GM12864 (cell line): ENCODE measurements around the gene TSC22D1.

Experiments
- DNase-seq: peaks from one replicate; pipeline ENCODE4 v3.0.0-alpha.2; 2011; ENCODE audit warnings: low read depth
- H3K4me3 ChIP-seq: 2 replicates; pipeline ENCODE4 v1.5.1; 2011; ENCODE audit warnings: mild to moderate bottlenecking, low read depth, low read length, control low read depth
- TF ChIP-seq, protein P1 (sequence below): IDR thresholded peaks from 2 replicates; pipeline ENCODE4 v1.5.1; 2011; ENCODE audit warnings: low read depth, mild to moderate bottlenecking, moderate library complexity, low read length, control low read depth, inconsistent platforms; ENCODE audit errors: missing control alignments

Gene TSC22D1

DNA sequence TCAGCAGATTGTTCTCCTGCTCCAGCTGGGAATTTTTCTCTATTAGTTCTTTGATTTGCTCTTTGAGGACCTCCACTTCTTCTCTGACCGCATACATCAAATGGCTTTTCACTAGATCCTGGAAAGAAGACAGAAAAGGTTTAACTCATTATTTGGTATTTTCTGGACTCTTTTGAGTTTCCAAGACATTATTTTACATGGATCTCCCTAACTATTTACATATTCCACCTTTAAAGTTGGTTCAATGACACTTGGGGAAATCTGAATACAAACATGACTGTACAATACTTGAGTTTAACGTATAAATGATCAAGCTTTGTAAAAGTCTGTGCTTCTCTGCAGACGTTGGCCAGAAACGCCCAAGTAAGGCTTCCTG lies 141.4 kb downstream of the TSC22D1 start:
- no peak for DNase-seq
- TF ChIP-seq, protein P1, sequence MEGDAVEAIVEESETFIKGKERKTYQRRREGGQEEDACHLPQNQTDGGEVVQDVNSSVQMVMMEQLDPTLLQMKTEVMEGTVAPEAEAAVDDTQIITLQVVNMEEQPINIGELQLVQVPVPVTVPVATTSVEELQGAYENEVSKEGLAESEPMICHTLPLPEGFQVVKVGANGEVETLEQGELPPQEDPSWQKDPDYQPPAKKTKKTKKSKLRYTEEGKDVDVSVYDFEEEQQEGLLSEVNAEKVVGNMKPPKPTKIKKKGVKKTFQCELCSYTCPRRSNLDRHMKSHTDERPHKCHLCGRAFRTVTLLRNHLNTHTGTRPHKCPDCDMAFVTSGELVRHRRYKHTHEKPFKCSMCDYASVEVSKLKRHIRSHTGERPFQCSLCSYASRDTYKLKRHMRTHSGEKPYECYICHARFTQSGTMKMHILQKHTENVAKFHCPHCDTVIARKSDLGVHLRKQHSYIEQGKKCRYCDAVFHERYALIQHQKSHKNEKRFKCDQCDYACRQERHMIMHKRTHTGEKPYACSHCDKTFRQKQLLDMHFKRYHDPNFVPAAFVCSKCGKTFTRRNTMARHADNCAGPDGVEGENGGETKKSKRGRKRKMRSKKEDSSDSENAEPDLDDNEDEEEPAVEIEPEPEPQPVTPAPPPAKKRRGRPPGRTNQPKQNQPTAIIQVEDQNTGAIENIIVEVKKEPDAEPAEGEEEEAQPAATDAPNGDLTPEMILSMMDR: no peak
- H3K4me3 ChIP-seq: no peak overlapping the region

DNA sequence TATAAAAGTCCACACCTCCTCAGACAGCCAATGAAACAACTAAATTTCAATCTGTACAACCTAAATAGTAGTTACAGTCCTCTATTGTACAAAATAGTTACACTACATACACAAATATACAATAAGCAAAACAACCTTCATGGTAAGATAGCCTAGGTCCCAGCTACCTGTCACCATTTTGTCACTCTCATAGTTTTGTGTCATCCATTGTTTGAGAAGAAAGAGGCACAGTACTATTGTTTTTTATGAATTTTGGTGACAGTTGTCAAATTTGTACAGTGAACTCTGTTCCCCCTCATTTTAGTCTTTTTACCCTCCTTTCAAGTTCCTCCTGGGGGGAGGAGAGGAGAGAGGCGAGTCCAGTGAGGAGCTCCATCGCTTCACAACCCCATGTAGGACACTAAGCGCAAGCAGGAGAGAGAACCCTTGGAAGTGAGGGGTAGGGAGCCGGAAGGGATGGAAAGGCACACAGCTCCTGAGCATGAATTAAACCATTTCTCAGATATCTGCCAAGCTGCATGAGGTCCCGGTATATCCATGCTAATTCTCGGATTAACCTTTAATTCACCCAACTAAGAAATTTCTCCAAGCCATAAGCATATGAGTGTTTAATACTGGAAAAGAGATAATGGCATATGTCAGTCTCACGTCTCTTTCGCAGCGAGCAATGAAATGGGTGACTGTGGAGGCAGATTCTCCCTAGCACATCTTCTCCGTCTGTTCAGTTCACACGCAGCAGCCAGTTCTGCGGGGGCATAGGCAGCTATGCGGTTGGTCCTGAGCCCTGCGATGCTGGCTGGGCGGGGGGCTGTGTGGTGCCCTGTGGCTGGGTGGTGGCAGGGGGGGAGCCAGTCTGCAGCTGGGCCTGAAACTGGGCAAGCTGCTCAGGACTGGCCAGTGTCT lies 142.0 kb downstream of the TSC22D1 start:
- TF ChIP-seq, protein P1: no peak
- no peak overlapping the region for H3K4me3 ChIP-seq
- DNase-seq: no peak

DNA sequence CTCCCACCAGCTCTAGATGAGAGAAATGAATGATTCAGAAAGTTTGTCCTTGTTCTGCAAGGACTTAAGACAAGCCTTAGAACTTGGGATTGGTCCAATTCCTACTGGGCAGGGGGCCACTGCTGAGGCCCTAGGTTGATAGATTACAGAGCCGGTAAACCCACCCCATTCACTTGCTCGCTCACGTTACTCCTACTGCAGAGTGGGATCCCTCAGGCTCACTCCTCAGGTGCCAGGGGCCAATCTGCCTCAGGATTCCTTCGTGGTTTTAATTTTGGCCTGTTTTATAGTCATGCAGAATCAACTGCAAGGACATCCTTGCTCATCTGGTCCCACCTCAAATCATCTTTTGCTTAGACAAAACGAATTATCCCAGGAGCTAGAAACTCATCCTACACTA lies 143.5 kb downstream of the TSC22D1 start:
- TF ChIP-seq, protein P1: no peak
- H3K4me3 ChIP-seq: no peak overlapping the region
- DNase-seq: no peak

DNA sequence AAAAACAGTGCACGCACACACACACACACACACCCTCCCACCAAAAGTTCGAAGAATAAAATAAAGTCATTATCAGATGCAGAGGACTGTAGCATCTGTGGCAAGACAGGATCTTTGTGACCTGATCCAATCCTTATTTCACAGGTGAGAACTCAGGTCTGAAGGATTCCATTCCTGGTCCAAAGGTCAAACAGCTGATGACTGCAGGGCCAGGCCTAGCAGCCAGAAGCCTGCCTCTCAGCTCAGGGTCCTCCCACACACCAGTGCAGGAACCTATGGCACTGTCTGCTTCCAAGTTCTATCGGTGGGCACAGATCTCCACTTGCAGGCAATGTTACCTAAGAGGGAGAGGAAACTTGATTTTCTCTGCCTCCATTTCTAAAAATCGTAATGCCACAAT lies 145.0 kb downstream of the TSC22D1 start:
- no peak for DNase-seq
- no peak overlapping the region for H3K4me3 ChIP-seq
- TF ChIP-seq, protein P1: no peak

DNA sequence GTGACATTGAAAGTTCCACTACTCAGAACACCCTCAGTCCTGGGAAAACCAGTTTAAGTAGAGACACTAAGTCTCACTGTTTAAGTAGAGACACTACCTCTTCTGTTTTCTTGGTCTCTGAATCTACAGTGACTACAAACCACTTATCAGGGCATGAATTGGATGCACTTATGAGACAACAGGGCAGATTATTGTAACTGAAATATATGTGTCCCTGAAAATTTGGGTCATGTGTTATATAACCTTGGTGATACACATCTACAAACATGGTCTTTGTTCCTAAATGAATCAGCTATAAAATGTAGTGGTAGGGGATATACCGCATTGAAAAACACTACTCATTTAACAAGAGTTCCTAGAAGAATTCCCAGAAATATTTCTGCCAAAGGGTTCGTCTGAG lies 146.8 kb downstream of the TSC22D1 start:
- TF ChIP-seq, protein P1: no peak
- no peak overlapping the region for H3K4me3 ChIP-seq
- no peak for DNase-seq

DNA sequence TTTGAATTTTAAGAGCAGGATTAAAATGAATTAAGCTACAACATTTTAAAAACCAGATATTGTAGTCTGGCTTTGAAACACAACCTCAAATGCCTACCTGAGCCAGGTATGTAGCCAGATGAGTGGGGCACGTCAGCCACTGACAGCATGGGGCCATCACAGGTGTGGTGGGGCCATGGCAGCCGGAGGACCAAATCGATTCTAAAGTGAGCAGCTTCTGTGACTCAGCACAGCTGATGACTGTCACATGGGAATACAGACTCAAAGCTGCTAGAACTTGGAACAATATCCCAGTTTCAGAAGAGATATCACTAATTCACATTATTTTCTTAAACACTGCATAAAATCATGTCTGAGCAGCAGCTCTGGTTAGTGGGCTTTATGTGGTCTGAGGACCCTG lies 149.7 kb downstream of the TSC22D1 start:
- DNase-seq: no peak

DNA sequence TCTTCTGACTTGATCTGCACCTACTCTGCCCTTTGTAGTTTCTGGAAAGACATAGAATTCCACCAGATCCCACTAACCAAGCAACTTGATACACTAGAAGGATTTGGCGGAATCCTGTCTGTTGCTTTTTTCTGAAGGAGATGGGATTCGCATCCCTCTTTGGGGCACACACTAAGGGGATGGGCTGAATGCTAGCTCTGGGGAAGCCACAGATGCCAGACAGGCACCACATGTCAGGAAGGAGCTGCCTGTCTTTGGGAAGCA lies 150.4 kb downstream of the TSC22D1 start:
- TF ChIP-seq, protein P1: no peak
- no peak for DNase-seq
- H3K4me3 ChIP-seq: no peak overlapping the region

More for the DNA sequence above, 149.7 kb downstream of the TSC22D1 start:
- H3K4me3 ChIP-seq: no peak overlapping the region
- TF ChIP-seq, protein P1: no peak
